ENCODE data around the gene FBXO5.
"Not testable (repeated sequence)": the region's sequence is repeated elsewhere in the genome, so short reads cannot be mapped to it uniquely, and the experiment has no call there.

The FBXO5 gene

DNA sequence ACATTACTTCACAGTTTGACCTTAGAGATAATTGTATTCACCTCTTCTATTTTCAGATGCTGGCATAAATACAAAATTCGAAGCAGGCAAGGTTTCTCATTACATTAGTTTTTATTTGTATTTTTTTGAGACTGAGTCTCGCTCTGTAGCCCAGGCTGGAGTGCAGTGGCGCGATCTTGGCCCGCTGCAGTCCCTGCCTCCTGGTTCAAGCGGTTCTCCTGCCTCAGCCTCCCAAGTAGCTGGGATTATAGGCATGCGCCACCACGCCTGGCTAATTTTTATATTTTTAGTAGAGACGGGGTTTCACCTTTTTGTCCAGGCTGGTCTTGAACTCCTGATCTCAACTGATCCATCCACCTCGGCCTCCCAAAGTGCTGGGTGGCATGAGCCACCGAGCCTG is 2.5 kb upstream of the FBXO5 start:
- not testable (repeated sequence) for DNase-seq

DNA sequence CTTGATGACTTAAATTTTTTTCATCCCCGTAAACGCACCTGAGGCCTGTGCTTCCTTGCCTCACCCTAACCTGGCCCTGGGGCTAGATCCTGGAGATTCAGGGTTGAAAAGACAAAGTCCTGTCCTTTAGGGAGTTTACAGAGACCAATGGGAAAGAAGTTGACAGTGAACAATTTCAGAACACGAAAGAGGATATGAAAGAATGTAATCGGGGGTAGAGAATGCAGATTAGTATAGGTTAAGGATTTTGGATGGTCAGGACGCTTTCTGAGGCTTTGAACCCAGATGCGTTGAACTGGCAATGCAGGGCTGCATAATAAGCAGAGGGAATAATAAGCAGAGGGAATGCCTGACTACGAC is 1.7 kb upstream of the FBXO5 start:
- no peak for DNase-seq

DNA sequence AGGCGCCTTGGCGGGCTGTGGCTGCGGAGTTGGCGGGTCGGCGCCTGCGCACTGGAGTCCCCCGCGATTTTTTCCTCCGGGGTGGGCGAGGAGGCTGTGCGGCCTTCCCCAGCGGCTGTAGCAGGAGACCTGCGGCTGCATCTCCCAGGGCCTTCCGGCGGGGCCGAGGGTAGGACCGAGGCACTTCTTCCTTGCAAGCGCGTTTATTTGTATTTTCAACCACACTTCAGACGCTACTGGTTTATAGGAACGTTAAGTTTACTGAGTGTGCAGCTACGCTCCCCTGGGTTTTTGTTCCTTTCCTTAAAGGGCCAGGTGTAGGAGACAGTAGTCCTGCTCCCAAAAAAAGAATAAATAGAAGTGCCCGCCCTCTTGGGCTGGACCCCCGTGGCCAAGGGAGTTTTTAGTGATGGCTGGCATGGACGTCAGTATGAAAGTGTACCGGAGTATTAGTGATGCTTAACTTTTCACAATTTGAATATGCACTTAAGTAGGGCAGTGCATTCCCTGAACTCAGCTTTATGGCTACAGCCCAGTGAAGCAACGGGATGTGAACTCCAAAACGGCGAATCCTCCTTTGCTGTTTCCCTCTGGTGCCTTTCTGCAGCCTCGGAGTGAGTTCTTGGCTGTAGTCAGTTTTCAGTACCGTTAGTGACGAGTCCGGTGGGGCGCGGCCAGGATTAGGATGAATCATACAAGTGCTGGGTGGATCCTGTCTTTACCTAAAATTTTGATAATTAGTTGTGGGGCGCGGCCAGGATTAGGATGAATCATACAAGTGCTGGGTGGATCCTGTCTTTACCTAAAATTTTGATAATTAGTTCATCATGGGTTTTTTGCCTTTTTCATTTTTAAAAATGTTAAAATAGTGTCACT is 1.0 kb upstream of the FBXO5 start:
- DNase-seq: no peak

DNA sequence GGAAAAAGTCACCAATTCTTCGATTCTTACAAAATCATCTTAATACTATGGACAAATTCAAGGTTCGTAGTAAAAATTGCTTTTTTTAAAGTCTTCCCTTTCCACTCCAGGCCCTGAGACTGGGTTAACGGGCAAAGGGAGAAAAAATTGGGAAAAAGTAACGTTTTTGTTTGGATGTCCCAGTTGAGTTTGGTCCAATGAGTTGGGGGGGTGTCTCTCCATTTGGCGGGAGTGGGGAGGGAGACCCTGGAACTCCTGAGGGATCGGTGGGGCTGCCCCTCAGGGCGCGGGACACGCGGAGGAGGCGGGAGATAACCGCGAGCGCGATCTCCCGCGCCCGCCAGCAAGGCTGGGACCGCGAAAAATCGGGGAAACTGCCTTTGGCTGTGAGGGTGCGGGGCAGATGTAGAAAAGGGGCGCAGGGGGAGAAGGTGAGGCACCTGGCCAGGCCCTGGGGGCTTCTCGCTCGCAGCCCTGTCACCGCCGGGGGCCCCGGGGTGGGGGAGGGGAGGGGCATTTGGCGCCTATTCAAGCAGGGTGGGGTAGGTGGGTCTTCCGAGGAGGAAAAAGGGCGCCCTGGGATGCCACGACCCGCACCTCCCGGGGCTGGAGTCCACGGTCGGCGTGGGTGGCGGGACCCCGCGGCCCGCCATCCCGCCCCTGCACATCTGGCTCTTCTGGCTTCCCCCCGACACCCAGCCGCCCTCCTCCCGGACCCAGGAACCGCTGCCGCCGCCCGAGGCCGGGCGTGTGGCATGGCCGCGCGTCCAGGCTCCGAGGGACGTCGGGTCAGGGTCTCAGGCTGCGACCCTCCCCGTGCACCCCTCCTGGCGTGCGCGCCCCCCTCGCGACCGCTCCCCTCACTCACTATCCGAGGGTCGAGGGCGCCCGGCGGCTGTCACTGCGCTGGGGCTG is 595 bp downstream of the FBXO5 start:
- DNase-seq: no peak

DNA sequence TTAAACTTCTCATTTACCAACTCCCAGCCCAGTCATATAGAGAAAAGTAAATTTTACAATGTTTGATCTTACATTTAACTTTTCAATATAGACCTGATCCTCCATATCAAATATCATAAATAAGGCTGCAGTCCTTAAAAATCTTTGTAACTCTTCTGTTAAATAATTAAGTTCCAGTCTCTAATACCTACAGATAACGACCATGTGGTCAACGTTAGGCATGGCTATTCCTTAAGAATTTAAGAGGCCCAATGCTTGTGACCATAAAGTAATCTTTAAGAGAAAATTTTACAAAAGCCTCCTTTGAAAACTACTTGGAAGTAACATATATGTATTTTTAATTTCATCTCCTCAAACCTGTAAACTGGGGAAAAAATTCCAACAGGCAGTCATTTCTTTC is 1.6 kb downstream of the FBXO5 start:
- DNase-seq: no peak

DNA sequence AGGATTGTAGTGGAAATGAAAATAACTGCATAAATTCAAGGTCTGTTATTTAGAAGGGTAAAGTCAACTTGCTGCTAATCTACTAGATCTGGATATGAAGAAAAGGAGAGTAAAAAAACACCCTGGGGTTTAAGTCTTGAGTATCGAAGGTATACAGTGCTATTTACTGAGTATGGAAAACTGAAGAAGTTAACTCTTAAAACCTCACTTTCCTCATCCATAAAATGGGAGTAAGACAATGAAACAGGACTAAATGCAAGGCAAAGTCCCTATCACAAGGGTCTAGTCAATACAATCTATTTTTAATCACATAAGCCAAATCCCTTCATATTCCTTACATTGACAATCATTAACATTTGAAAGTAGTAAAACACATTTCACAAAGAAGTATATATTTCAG is 2.2 kb downstream of the FBXO5 start:
- DNase-seq: no peak

GRCh38 chr6:152979116-152979515 is 3.7 kb downstream of the FBXO5 start:
- no peak for DNase-seq

DNA sequence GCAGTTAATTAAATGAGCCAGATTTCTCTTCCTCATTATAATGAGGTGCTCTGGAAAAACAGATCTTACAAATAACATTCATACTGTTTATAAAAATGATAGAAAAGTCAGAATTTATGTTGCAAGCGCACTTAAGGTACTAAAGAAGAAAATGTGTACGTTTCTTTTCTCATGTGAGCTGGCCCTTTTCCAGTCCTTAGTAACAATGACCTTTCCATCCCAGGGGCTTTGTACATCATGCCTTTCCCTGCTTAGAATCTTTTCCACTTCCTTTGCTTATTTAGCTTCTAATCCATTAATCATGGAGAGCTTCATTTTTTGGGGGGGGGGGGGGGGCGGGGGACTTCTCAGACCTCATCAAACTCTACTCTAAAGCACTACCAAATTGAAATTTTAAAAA is 4.8 kb downstream of the FBXO5 start:
- DNase-seq: no peak

- no peak for DNase-seq
Observed at GRCh38 chr6:152977556-152977955, 5.3 kb downstream of the FBXO5 start.

DNA sequence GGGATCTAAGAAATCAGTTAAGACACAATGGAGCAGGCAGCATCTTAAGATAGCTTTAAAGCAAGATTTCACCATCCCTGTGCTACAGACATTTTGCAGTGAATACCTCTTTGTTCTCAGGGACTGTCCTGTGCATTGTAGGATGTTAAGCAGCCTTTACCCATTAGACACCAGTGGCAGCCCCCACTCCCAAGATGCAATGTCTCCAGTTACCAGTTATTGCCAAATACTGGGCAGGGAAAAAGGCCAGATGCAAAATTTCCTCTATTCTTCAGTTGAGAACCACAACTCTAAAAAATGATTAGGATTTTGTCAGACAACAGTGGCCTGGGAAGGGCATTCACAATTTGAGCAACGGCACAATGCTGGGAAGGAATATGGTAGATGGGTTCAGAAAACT is 6.1 kb downstream of the FBXO5 start:
- DNase-seq: no peak

GRCh38 chr6:152975204-152975915 is 7.5 kb downstream of the FBXO5 start:
- DNase-seq: no peak

- no peak for DNase-seq
Observed at GRCh38 chr6:152973916-152974315, 8.9 kb downstream of the FBXO5 start.

DNA sequence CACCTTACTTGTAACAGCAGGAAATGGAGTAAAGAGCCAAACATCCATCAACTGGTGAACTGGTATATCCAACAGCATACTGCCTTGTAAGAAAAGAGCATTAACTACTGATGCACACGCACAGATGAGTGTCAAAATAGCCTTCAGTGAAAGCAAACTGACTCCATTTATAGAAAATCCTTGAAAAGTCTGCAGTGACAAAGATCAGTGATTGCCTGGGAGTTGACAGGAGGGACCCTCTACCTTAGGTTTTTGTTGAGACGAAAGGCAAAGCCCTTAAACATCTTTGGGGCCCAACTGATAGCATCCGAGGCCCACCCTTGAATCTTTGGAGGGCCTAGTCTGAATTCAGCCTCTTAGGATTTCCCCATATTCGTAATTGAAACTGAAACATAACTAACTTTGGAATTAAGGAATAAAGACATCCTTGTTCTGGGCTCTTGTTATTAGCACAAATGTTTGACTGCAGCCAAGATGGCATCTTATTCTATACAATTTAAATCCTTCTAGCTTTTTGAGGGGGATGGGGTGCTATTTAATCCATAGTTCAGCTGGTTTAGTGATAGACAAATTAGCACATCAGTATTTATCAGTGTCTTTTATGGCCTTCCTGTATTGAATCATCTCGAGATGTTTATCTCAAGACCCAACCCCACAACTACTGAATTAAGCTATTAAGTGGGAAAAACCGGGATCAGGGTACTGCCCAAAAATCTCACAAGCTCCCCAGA is 13.0 kb downstream of the FBXO5 start:
- no peak for DNase-seq

DNA sequence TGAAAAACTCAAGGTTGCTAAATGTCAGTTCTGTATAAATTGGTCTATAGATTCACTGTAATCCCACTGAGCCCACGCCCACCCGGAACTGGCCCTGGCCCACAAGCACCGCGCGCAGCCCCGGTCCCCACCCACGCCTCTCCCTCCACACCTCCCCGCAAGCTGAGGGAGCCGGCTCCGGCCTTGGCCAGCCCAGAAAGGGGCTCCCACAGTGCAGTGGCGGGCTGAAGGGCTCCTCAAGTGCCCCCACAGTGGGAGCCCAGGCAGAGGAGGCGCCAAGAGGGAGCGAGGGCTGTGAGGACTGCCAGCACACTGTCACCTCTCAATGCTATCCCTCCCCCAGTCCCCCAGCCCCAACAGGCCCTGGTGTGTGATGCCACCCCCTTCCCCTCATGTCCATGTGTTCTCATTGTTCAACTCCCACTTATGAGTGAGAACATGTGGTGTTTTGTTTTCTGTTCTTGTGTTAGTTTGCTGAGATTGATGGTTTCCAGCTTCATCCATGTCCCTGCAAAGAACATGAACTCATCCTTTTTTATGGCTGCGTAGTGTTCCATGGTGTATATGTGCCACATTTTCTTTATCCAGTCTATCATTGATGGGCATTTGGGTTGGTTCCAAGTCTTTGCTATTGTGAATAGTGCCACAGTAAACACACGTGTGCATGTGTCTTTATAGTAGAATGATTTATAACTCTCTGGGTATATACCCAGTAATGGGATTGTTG is 16.5 kb downstream of the FBXO5 start:
- not testable (repeated sequence) for DNase-seq

DNA sequence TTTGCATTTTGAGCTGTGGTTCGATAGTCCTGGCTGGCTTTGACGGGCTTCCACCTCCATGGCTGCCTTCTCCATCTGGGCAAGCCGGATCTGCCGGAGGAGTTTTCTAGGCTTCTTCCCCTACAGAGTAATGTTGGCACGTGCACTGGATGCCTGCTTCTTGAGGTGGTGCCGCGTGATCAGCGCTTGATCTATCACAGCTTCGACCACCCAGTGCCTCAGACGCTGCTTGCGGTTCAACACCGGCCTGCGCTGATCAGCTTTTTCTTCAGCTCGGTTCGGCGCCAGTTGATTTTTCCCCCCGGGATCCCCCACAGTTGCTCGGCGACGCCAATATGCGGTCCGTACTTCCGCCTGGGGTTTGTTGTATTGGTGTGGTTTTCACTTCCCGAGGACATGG is 23.5 kb downstream of the FBXO5 start:
- DNase-seq: no peak

GRCh38 chr6:152957796-152958195 is 25.0 kb downstream of the FBXO5 start:
- DNase-seq: no peak

DNA sequence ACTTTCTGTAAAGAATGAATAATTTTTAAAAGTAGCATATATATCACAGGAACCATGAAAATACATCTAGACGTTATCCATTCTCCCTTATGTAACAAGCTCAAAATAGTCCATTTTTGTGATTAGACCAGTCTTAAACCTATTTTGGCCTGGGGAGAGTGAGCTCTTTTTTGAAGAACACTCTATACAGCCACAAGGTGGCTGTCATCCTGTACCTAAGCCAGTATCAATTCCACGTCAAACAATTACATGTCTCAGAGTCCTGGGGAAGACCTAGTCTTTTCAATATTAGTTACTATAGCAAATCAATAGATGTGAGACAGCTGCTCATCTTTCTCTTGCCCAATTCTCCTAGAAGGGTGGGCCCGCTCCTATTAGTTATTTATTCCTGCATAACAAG is 28.4 kb downstream of the FBXO5 start:
- no peak for DNase-seq

DNA sequence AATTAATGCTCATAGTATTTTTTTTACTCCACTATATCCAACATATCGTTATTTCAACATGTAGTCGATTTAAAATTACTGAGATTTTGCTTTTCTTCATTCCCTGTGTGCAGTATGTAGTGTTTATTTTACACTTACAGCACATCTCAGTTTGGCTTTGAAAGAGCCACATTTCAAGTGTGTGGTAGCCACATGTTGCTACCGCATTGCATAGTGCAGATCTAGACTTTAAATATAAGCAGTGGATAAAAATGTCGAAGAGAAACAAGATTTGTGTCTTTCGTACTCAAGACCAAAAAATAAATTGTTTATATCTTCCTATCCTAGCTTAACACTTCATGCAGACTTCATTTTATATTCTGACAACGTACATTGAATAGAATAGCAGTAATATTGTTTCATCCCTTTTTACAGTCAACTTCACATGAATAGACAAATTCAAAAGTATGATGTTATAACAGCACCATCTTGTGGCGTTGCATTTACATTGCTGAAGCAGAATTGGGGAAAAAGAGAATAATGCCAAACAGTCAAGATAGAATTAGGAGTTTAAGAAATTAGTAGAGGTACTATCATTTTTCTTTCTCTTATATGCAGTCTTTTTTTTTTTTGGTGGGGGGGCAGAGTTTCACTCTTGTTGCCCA is 29.9 kb downstream of the FBXO5 start:
- DNase-seq: peak; percentile 8

- no peak for DNase-seq
Observed at GRCh38 chr6:152952045-152952444, 30.8 kb downstream of the FBXO5 start.

- DNase-seq: no peak
Observed at GRCh38 chr6:152950240-152950639, 32.6 kb downstream of the FBXO5 start.

GRCh38 chr6:152948150-152948768 is 34.6 kb downstream of the FBXO5 start:
- DNase-seq: peak; percentile 29
